Measurements from ENCODE around the gene SNX9. TPM values are rescaled to one million over a fixed set of nuclear protein-coding genes. Genes with fewer than 3 reads are reported as not detected.
A peak's percentile ranks its signal among the peaks of the same experiment; 100 is the strongest.

The SNX9 gene
- total and polyA plus RNA-seq, 10 of the 15 experiments (the other 5 are each of a cell fraction or from before 2014, with no cell fraction given): 0.03 to 2.0 (median 0.37) TPM

- no peak for TF ChIP-seq ZNF622 (IDR thresholded peaks at IDR 0.05)
- TF ChIP-seq PAX5 (IDR thresholded peaks at IDR 0.05; ENCODE audit: borderline replicate concordance, low read depth, low read length): no peak
- no peak for TF ChIP-seq IRF5 (IDR thresholded peaks at IDR 0.05; ENCODE audit: borderline replicate concordance)
- TF ChIP-seq RUNX3 (IDR thresholded peaks at IDR 0.05; ENCODE audit: low read length): peak; percentile 91
- TF ChIP-seq CUX1 (IDR thresholded peaks at IDR 0.05; ENCODE audit: insufficient replicate concordance, low read depth, low read length): peak; percentile 88
- TF ChIP-seq MTA2 (IDR thresholded peaks at IDR 0.05; ENCODE audit: low read depth): peak; percentile 67; the same call in 1 of the 2 replicates
- no peak for TF ChIP-seq E4F1 (IDR thresholded peaks at IDR 0.05; ENCODE audit: borderline replicate concordance, partially characterized antibody)
- no peak for TF ChIP-seq HSF1 (IDR thresholded peaks at IDR 0.05; ENCODE audit: low read depth, low read length)
These were observed 56.2 kb downstream of the SNX9 start (continued) for GRCh38 chr6:157879034-157879872.
